HG02885 (cell line): ENCODE results near the gene MARCHF4.
"Not testable (repeated sequence)": the region's sequence is repeated elsewhere in the genome, so short reads cannot be mapped to it uniquely, and the experiment has no call there.

Experiments used
- ATAC-seq: cut with Tn5 transposase; IDR thresholded peaks from one replicate; pipeline ENCODE4 v1.9.1; 2021; ENCODE audit warnings: mild to moderate bottlenecking; ENCODE audit not compliant: unreplicated experiment, poor library complexity

The MARCHF4 gene

GRCh38 chr2:216392018-216392562 is 19.8 kb upstream of the MARCHF4 start:
- ATAC-seq, result no peak

GRCh38 chr2:216391401-216391800 is 19.1 kb upstream of the MARCHF4 start:
- no peak for ATAC-seq

- ATAC-seq, result no peak
Observed at GRCh38 chr2:216389570-216389969, 17.3 kb upstream of the MARCHF4 start.

GRCh38 chr2:216388046-216388884 is 16.0 kb upstream of the MARCHF4 start:
- ATAC-seq, result no peak

GRCh38 chr2:216387262-216387661 is 15.0 kb upstream of the MARCHF4 start:
- no peak for ATAC-seq

GRCh38 chr2:216385478-216385877 is 13.2 kb upstream of the MARCHF4 start:
- ATAC-seq, result no peak

GRCh38 chr2:216384409-216384808 is 12.1 kb upstream of the MARCHF4 start:
- not testable (repeated sequence) for ATAC-seq

GRCh38 chr2:216379977-216380376 is 7.7 kb upstream of the MARCHF4 start:
- no peak for ATAC-seq

GRCh38 chr2:216375286-216375685 is 3.0 kb upstream of the MARCHF4 start:
- no peak for ATAC-seq

GRCh38 chr2:216373896-216374295 is 1.6 kb upstream of the MARCHF4 start:
- ATAC-seq, result no peak

GRCh38 chr2:216372761-216373291 is 543 bp upstream of the MARCHF4 start:
- ATAC-seq, result no peak

- no peak for ATAC-seq
Observed at GRCh38 chr2:216370961-216371712, 1.1 kb downstream of the MARCHF4 start.

- no peak for ATAC-seq
Observed at GRCh38 chr2:216369821-216370220, 2.5 kb downstream of the MARCHF4 start.

- ATAC-seq, result no peak
Observed at GRCh38 chr2:216366777-216367471, 5.4 kb downstream of the MARCHF4 start.

- no peak for ATAC-seq
Observed at GRCh38 chr2:216365518-216365917, 6.8 kb downstream of the MARCHF4 start.

- ATAC-seq, result no peak
Observed at GRCh38 chr2:216363221-216363620, 9.1 kb downstream of the MARCHF4 start.

GRCh38 chr2:216362730-216363129 is 9.6 kb downstream of the MARCHF4 start:
- ATAC-seq, result no peak

GRCh38 chr2:216355711-216356110 is 16.6 kb downstream of the MARCHF4 start:
- ATAC-seq, result no peak

- no peak for ATAC-seq
Observed at GRCh38 chr2:216354306-216354705, 18.0 kb downstream of the MARCHF4 start.

GRCh38 chr2:216352653-216353270 is 19.5 kb downstream of the MARCHF4 start:
- ATAC-seq, result no peak
